ENCODE data around the gene TMEM250.

DNA sequence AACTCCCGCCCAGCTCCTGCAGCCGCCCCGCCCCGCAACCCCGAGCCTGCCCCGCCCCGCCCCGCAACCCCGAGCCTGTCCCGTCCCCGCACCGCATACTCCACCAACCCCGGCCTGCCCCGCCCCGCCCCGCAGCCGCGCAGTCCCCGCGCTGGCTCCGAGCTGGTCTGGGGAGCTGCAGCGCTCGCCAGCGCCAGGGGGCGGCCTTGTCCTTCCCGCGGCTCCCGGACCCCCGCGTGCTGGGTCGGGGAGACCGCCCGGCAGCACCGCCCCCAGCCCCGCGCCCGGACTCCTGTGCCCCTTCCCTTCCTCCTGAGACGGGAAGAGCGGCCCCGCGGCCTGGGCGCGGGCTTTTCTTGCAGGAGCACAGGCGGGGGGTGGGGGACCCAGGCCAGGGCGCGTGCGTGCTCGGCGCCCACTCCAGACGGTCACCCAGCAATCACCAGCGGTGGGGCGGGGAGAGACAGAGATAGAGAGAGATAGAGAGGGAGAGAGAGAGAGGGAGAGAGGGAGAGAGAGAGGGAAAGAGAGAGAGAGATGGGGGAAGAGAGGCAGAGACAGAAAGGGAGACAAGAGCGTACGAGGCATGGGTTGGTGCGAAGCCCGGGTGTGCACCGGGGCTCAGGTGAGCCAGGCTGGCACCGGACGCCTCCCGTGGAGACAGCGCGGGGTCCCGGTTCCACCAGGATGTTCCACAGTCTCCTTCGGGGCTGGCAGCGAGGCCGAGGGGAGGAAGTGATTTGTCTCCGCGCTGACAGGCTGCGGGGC lies 14.7 kb upstream of the TMEM250 start:
- TF ChIP-seq, protein P1, sequence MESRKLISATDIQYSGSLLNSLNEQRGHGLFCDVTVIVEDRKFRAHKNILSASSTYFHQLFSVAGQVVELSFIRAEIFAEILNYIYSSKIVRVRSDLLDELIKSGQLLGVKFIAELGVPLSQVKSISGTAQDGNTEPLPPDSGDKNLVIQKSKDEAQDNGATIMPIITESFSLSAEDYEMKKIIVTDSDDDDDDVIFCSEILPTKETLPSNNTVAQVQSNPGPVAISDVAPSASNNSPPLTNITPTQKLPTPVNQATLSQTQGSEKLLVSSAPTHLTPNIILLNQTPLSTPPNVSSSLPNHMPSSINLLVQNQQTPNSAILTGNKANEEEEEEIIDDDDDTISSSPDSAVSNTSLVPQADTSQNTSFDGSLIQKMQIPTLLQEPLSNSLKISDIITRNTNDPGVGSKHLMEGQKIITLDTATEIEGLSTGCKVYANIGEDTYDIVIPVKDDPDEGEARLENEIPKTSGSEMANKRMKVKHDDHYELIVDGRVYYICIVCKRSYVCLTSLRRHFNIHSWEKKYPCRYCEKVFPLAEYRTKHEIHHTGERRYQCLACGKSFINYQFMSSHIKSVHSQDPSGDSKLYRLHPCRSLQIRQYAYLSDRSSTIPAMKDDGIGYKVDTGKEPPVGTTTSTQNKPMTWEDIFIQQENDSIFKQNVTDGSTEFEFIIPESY (IDR thresholded peaks at IDR 0.05; ENCODE audit: extremely low read depth, insufficient replicate concordance, low read length) = no peak
- TF ChIP-seq, protein P2, sequence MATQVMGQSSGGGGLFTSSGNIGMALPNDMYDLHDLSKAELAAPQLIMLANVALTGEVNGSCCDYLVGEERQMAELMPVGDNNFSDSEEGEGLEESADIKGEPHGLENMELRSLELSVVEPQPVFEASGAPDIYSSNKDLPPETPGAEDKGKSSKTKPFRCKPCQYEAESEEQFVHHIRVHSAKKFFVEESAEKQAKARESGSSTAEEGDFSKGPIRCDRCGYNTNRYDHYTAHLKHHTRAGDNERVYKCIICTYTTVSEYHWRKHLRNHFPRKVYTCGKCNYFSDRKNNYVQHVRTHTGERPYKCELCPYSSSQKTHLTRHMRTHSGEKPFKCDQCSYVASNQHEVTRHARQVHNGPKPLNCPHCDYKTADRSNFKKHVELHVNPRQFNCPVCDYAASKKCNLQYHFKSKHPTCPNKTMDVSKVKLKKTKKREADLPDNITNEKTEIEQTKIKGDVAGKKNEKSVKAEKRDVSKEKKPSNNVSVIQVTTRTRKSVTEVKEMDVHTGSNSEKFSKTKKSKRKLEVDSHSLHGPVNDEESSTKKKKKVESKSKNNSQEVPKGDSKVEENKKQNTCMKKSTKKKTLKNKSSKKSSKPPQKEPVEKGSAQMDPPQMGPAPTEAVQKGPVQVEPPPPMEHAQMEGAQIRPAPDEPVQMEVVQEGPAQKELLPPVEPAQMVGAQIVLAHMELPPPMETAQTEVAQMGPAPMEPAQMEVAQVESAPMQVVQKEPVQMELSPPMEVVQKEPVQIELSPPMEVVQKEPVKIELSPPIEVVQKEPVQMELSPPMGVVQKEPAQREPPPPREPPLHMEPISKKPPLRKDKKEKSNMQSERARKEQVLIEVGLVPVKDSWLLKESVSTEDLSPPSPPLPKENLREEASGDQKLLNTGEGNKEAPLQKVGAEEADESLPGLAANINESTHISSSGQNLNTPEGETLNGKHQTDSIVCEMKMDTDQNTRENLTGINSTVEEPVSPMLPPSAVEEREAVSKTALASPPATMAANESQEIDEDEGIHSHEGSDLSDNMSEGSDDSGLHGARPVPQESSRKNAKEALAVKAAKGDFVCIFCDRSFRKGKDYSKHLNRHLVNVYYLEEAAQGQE (IDR thresholded peaks at IDR 0.05; ENCODE audit: low read depth) = no peak
- TF ChIP-seq, protein P3, sequence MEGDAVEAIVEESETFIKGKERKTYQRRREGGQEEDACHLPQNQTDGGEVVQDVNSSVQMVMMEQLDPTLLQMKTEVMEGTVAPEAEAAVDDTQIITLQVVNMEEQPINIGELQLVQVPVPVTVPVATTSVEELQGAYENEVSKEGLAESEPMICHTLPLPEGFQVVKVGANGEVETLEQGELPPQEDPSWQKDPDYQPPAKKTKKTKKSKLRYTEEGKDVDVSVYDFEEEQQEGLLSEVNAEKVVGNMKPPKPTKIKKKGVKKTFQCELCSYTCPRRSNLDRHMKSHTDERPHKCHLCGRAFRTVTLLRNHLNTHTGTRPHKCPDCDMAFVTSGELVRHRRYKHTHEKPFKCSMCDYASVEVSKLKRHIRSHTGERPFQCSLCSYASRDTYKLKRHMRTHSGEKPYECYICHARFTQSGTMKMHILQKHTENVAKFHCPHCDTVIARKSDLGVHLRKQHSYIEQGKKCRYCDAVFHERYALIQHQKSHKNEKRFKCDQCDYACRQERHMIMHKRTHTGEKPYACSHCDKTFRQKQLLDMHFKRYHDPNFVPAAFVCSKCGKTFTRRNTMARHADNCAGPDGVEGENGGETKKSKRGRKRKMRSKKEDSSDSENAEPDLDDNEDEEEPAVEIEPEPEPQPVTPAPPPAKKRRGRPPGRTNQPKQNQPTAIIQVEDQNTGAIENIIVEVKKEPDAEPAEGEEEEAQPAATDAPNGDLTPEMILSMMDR (IDR thresholded peaks at IDR 0.05 in 2 of 3, conservative IDR thresholded peaks at IDR 0.05 in 1 of 3; ENCODE audit: borderline replicate concordance in 1 of 3, insufficient read depth in 1 of 3, low read depth in 2 of 3, low read length in 2 of 3) = peak; percentile 23 to 44 (median 42); a peak in 5 of 6 replicates
- TF ChIP-seq YY1 (IDR thresholded peaks at IDR 0.05; ENCODE audit: extremely low read depth, insufficient replicate concordance, low read depth, low read length) (no peak), CEBPB (IDR thresholded peaks at IDR 0.05; ENCODE audit: low read depth) (no peak), RAD21 (IDR thresholded peaks at IDR 0.05; ENCODE audit: low read depth) (peak; percentile 53), CBX3 (IDR thresholded peaks at IDR 0.05; ENCODE audit: low read depth) (no peak)
